Measurements from ENCODE around the gene CGAS.

The CGAS gene

GRCh38 chr6:73418081-73418741 is 33.9 kb downstream of the CGAS start:
- H3K36me3 ChIP-seq (replicated peaks), result no peaks in the 10 kb centered on the region
- peak; percentile 37 for DNase-seq
- H3K4me3 ChIP-seq (ENCODE audit: low read depth, low read length), result no peak overlapping the region
- TF ChIP-seq CTCF (IDR thresholded peaks at IDR 0.05; ENCODE audit: low read depth, low read length, missing control alignments), result no peak
- H3K27ac ChIP-seq, result no peak overlapping the region
- no peaks in the 10 kb centered on the region for H3K27me3 ChIP-seq (replicated peaks)
- in situ Hi-C loops (cut with HindIII; ENCODE audit: low pct_ligation_motif_present, low sequenced_read_pairs), result no loop called here

GRCh38 chr6:73413102-73413501 is 39.0 kb downstream of the CGAS start:
- H3K4me3 ChIP-seq (ENCODE audit: low read depth, low read length), result no peak overlapping the region
- no peak for TF ChIP-seq CTCF (IDR thresholded peaks at IDR 0.05; ENCODE audit: low read depth, low read length, missing control alignments)
- no peaks in the 10 kb centered on the region for H3K27me3 ChIP-seq (replicated peaks)
- H3K27ac ChIP-seq, result no peak overlapping the region
- no peaks in the 10 kb centered on the region for H3K36me3 ChIP-seq (replicated peaks)
- in situ Hi-C loops (cut with HindIII; ENCODE audit: low pct_ligation_motif_present, low sequenced_read_pairs), result no loop called here
- no peak for DNase-seq

- no peaks in the 10 kb centered on the region for H3K27me3 ChIP-seq (replicated peaks)
- TF ChIP-seq CTCF (IDR thresholded peaks at IDR 0.05; ENCODE audit: low read depth, low read length, missing control alignments), result no peak
- no peak overlapping the region for H3K4me3 ChIP-seq (ENCODE audit: low read depth, low read length)
- H3K27ac ChIP-seq, result no peak overlapping the region
- in situ Hi-C loops (cut with HindIII; ENCODE audit: low pct_ligation_motif_present, low sequenced_read_pairs), result no loop called here
- no peaks in the 10 kb centered on the region for H3K36me3 ChIP-seq (replicated peaks)
- DNase-seq, result no peak
Measured at GRCh38 chr6:73409395-73409794, 42.7 kb downstream of the CGAS start.

- no peak for DNase-seq
- in situ Hi-C loops (cut with HindIII; ENCODE audit: low pct_ligation_motif_present, low sequenced_read_pairs), result no loop called here
- no peaks in the 10 kb centered on the region for H3K36me3 ChIP-seq (replicated peaks)
- no peaks in the 10 kb centered on the region for H3K27me3 ChIP-seq (replicated peaks)
- H3K4me3 ChIP-seq (ENCODE audit: low read depth, low read length), result no peak overlapping the region
- H3K27ac ChIP-seq, result no peak overlapping the region
- TF ChIP-seq CTCF (IDR thresholded peaks at IDR 0.05; ENCODE audit: low read depth, low read length, missing control alignments), result no peak
Measured at GRCh38 chr6:73400656-73401055, 51.4 kb downstream of the CGAS start.

GRCh38 chr6:73395875-73396274 is 56.2 kb downstream of the CGAS start:
- H3K27me3 ChIP-seq (replicated peaks), result no peaks in the 10 kb centered on the region

More at GRCh38 chr6:73395875-73396274, 56.2 kb downstream of the CGAS start:
- Histone ChIP-seq H3K27ac (no peak overlapping the region), H3K4me3 (ENCODE audit: low read depth, low read length) (no peak overlapping the region), H3K36me3 (replicated peaks) (no peaks in the 10 kb centered on the region)
- no peak for TF ChIP-seq CTCF (IDR thresholded peaks at IDR 0.05; ENCODE audit: low read depth, low read length, missing control alignments)
- no peak for DNase-seq
- in situ Hi-C loops (cut with HindIII; ENCODE audit: low pct_ligation_motif_present, low sequenced_read_pairs), result no loop called here
